H1 (cell line): ENCODE measurements around the gene TOR1A. TPM values are rescaled to one million over a fixed set of nuclear protein-coding genes. Genes with fewer than 3 reads are reported as not detected.

ENCODE experiments used
- BRCA1 ChIP-seq: IDR thresholded peaks from 2 replicates; pipeline ENCODE4 v1.6.1; 2012; ENCODE audit warnings: low read depth, low read length, improper control_type of control experiment
- KDM4A ChIP-seq: IDR thresholded peaks from one replicate; pipeline ENCODE4 v1.7.1; 2012; ENCODE audit warnings: low read depth, mild to moderate bottlenecking, moderate library complexity, low read length, inconsistent platforms; ENCODE audit not compliant: severe bottlenecking
- MAFK ChIP-seq: IDR thresholded peaks from 2 replicates; pipeline ENCODE4 v1.6.1; 2012; ENCODE audit warnings: low read depth, mild to moderate bottlenecking, improper control_type of control experiment, low read length
- PHF8 ChIP-seq: fragments of 200-600 bp; sonication (generic); conservative IDR thresholded peaks from 2 replicates; pipeline ENCODE4 v1.7.1; 2012; ENCODE audit warnings: low read depth, mild to moderate bottlenecking, inconsistent platforms, low read length, moderate library complexity
- SAP30 ChIP-seq: fragments of 300-600 bp; sonication (generic); IDR thresholded peaks from 2 replicates; pipeline ENCODE4 v1.7.1; 2012; ENCODE audit warnings: low read length, moderate library complexity, mild to moderate bottlenecking, inconsistent platforms; ENCODE audit not compliant: insufficient read depth, insufficient replicate concordance
- polyA plus RNA-seq, 7 experiments: library from polyadenylated mRNA; depleted of rRNA in 3 of 7; stranded (reverse) in 5 of 7; unstranded in 2 of 7; fragments of >200 nt in 5 of 7; fragments of 200-250 nt in 2 of 7; gene quantifications; 1 replicate in 5 of 7; 2 replicates in 1 of 7; 4 replicates in 1 of 7; pipeline versions ENCODE4 v1.2.1 to v1.2.3, GENCODE V29; 2011 to 2013; ENCODE audit warnings: missing spikeins in 2 of 7, mixed read lengths in 2 of 7
- total RNA-seq: library from RNA; stranded (reverse); fragmentation: NEBNext Ultra II Directional; extraction: Animal tissue kit (Norgen Biotek cat#: 25700); gene quantifications from 2 replicates; pipeline ENCODE4 v1.2.1, GENCODE V29; 2021

Gene TOR1A
- total and polyA plus RNA-seq, 2 of the 8 experiments (the other 6 are each of a cell fraction or from before 2014, with no cell fraction given): 37.6 to 46.7 TPM

DNA sequence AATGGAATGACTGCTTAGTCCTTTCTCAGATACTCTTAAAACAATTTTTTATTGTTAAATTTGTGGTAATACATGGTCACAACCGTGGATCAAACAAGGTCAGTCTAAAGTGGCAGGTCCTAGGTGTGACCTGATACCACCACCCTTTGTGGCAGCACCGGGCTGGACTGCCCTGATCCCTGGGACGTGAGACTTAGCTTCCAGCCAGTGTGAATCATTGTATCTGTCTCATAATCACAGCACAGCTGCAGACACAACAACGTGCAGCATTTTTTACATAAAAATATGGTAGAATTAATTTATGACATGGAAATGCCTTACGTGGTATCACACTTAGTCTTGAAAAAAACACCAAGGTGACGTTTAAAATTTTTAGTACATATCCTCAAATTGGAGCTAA lies 13.1 kb downstream of the TOR1A start (continued):
- TF ChIP-seq KDM4A: no peak
- TF ChIP-seq BRCA1: no peak
- TF ChIP-seq MAFK: no peak
- no peak for TF ChIP-seq PHF8
- TF ChIP-seq SAP30: no peak
